WTC11 (cell line): ENCODE data around the gene SPATA2. TPM values are rescaled to one million over a fixed set of nuclear protein-coding genes. Genes with fewer than 3 reads are reported as not detected.

ENCODE experiments used
- ATAC-seq: fragments of 200-7000 bp; cut with Tn5 transposase; 2 replicates; pipeline ENCODE4 v1.10.0; 2021; ENCODE audit warnings: mild to moderate bottlenecking, moderate library complexity
- CTCF ChIA-PET: fragments of 300-600 bp; sonication (Branson Sonifier 250); formaldehyde crosslinking; loops from one replicate; lab custom pipeline; 2021; ENCODE audit warnings: antibody characterized with exemption; lab: Charles Lee
- POLR2A ChIA-PET: fragments of 350-600 bp; sonication (Branson Sonifier 250); formaldehyde crosslinking; loops from one replicate; lab custom pipeline; 2021; ENCODE audit warnings: antibody characterized with exemption; lab: Charles Lee
- DNase-seq: peaks from one replicate; pipeline ENCODE4 v3.0.0; 2021; ENCODE audit warnings: low spot score
- H3K27ac Mint-ChIP-seq: 2 replicates; pipeline ENCODE4 v1.8.0; 2021; ENCODE audit warnings: mixed read lengths
- H3K27me3 Mint-ChIP-seq: 2 replicates; pipeline ENCODE4 v1.8.0; 2021; ENCODE audit warnings: low read depth, mild to moderate bottlenecking, moderate library complexity, mixed read lengths
- H3K36me3 Mint-ChIP-seq: 2 replicates; pipeline ENCODE4 v1.8.0; 2021; ENCODE audit warnings: mixed read lengths
- H3K4me1 Mint-ChIP-seq: 2 replicates; pipeline ENCODE4 v1.8.0; 2022; ENCODE audit warnings: mixed read lengths
- H3K4me3 Mint-ChIP-seq: 2 replicates; pipeline ENCODE4 v1.8.0; 2021; ENCODE audit warnings: mild to moderate bottlenecking, moderate library complexity, mixed read lengths
- H3K9me3 Mint-ChIP-seq: 2 replicates; pipeline ENCODE4 v1.8.0; 2021; ENCODE audit warnings: mixed read lengths
- AFF4 ChIP-seq: sonication (generic); formaldehyde crosslinking; IDR thresholded peaks from 2 replicates; pipeline ENCODE4 v1.8.1; 2023; ENCODE audit warnings: mild to moderate bottlenecking, missing genetic modification reagents, borderline replicate concordance
- CREB1 ChIP-seq: sonication (generic); formaldehyde crosslinking; IDR thresholded peaks from 2 replicates; pipeline ENCODE4 v1.8.0; 2023; ENCODE audit warnings: mild to moderate bottlenecking, missing genetic modification reagents
- ETV6 ChIP-seq: sonication (generic); formaldehyde crosslinking; IDR thresholded peaks from 2 replicates; pipeline ENCODE4 v1.8.1; 2022; ENCODE audit warnings: mild to moderate bottlenecking, missing genetic modification reagents
- GABPB1 ChIP-seq: sonication (generic); formaldehyde crosslinking; IDR thresholded peaks from 2 replicates; pipeline ENCODE4 v1.8.1; 2023; ENCODE audit warnings: mild to moderate bottlenecking, missing genetic modification reagents
- KAT7 ChIP-seq: sonication (generic); formaldehyde crosslinking; IDR thresholded peaks from 2 replicates; pipeline ENCODE4 v1.8.1; 2023; ENCODE audit warnings: missing genetic modification reagents, mild to moderate bottlenecking, borderline replicate concordance
- MYBL2 ChIP-seq: sonication (generic); formaldehyde crosslinking; IDR thresholded peaks from 2 replicates; pipeline ENCODE4 v1.8.1; 2023; ENCODE audit warnings: mild to moderate bottlenecking, moderate library complexity, missing genetic modification reagents
- NFATC4 ChIP-seq: fragments of 250-450 bp; sonication (Bioruptor Pico); IDR thresholded peaks from 2 replicates; pipeline ENCODE4 v1.9.0; 2021; ENCODE audit warnings: mild to moderate bottlenecking
- NFE2L1 ChIP-seq: sonication (generic); formaldehyde crosslinking; IDR thresholded peaks from 2 replicates; pipeline ENCODE4 v1.8.1; 2023; ENCODE audit warnings: missing genetic modification reagents
- PRDM15 ChIP-seq: sonication (generic); formaldehyde crosslinking; IDR thresholded peaks from 2 replicates; pipeline ENCODE4 v1.8.0; 2022; ENCODE audit warnings: missing genetic modification reagents
- PREB ChIP-seq: sonication (generic); formaldehyde crosslinking; IDR thresholded peaks from 2 replicates; pipeline ENCODE4 v1.8.1; 2022; ENCODE audit warnings: mild to moderate bottlenecking, missing genetic modification reagents, moderate library complexity, borderline replicate concordance
- STAT6 ChIP-seq: sonication (generic); formaldehyde crosslinking; conservative IDR thresholded peaks from 2 replicates; pipeline ENCODE4 v1.8.1; 2023; ENCODE audit warnings: mild to moderate bottlenecking, low read depth, missing genetic modification reagents, moderate library complexity
- TEAD4 ChIP-seq: sonication (generic); formaldehyde crosslinking; IDR thresholded peaks from 2 replicates; pipeline ENCODE4 v1.8.0; 2022; ENCODE audit warnings: mild to moderate bottlenecking, missing genetic modification reagents
- USF1 ChIP-seq: sonication (generic); formaldehyde crosslinking; IDR thresholded peaks from 2 replicates; pipeline ENCODE4 v1.8.0; 2022; ENCODE audit warnings: mild to moderate bottlenecking, missing genetic modification reagents
- USF2 ChIP-seq: sonication (generic); formaldehyde crosslinking; IDR thresholded peaks from 2 replicates; pipeline ENCODE4 v1.8.1; 2023; ENCODE audit warnings: mild to moderate bottlenecking, missing genetic modification reagents, moderate library complexity
- ZBTB43 ChIP-seq: sonication (generic); formaldehyde crosslinking; IDR thresholded peaks from 2 replicates; pipeline ENCODE4 v1.8.1; 2023; ENCODE audit warnings: mild to moderate bottlenecking, missing genetic modification reagents
- ZNF263 ChIP-seq: sonication (generic); formaldehyde crosslinking; IDR thresholded peaks from 2 replicates; pipeline ENCODE4 v1.8.1; 2022; ENCODE audit warnings: low read depth, mild to moderate bottlenecking, moderate library complexity, missing genetic modification reagents
- ZNF671 ChIP-seq: fragments of 250-450 bp; sonication (Bioruptor Pico); IDR thresholded peaks from 2 replicates; pipeline ENCODE4 v1.8.0; 2021; ENCODE audit warnings: mild to moderate bottlenecking
- total RNA-seq: library from RNA; stranded (reverse); gene quantifications from 3 replicates; pipeline ENCODE4 v1.2.3, GENCODE V29; 2021

SPATA2 gene
- total RNA-seq, 1 experiment from 2014 or later: 11.3 TPM

- H3K36me3 Mint-ChIP-seq: peaks cover 27% of the 10 kb centered on the region
- no peak for DNase-seq
- H3K9me3 Mint-ChIP-seq: no peaks in the 10 kb centered on the region
- H3K27me3 Mint-ChIP-seq: no peaks in the 10 kb centered on the region
- POLR2A ChIA-PET: interaction anchor here (1.3 kb wide), 1 partner anchor 23 kb away, joined by 3 read pairs; the partner anchor contains the start of gene SPATA2
- H3K4me3 Mint-ChIP-seq: peak overlapping the region; percentile 97
- peak overlapping the region; percentile 43 for H3K27ac Mint-ChIP-seq
- no peak for TF ChIP-seq CREB1 (CRISPR knock-in tag)
- no peak for TF ChIP-seq ZBTB43 (CRISPR knock-in tag)
- no peak for TF ChIP-seq ZNF263
- no peak for TF ChIP-seq KAT7 (CRISPR knock-in tag)
- no peak for TF ChIP-seq ETV6
- TF ChIP-seq USF2 (CRISPR knock-in tag): peak; percentile 57; the same call in 1 of the 2 replicates
- no peak for TF ChIP-seq NFATC4
- TF ChIP-seq AFF4 (CRISPR knock-in tag): no peak
- no peak for TF ChIP-seq NFE2L1 (CRISPR knock-in tag)
- no peak for TF ChIP-seq MYBL2
- peak; percentile 47 for TF ChIP-seq USF1 (CRISPR knock-in tag)
- no peak for TF ChIP-seq STAT6 (CRISPR knock-in tag)
- no peak for TF ChIP-seq ZNF671 (CRISPR knock-in tag)
- TF ChIP-seq PRDM15 (CRISPR knock-in tag): no peak
- no peak for TF ChIP-seq PREB (CRISPR knock-in tag)
- TF ChIP-seq GABPB1: 0 out of 2 replicates have a peak, but pooled peaks have one; percentile 14
- TF ChIP-seq TEAD4 (CRISPR knock-in tag): no peak
- TF ChIP-seq, all 79 proteins: peak for 3
- no peak for ATAC-seq
- CTCF ChIA-PET: interaction anchor here (0.6 to 2.6 kb wide), 6 partner anchors 26 to 241 kb away, joined by 3 to 16 read pairs (median 6); no protein-coding TSS in a partner anchor
- H3K4me1 Mint-ChIP-seq: peaks cover 30% of the 10 kb centered on the region
Measured at GRCh38 chr20:49938173-49939163, 23.1 kb upstream of the SPATA2 start.
